Gastrocnemius medialis (tissue), 4 donors: ENCODE results near the gene EP300. TPM values are rescaled to one million over a fixed set of nuclear protein-coding genes. Genes with fewer than 3 reads are reported as not detected.

Experiments
- ATAC-seq, 2 donors: fragments of 150-250 bp; one replicate each; pipeline ENCODE4 v1.9.1; 2016
- DNase-seq, 2 donors: peaks; one replicate each; pipeline ENCODE4 v3.0.0-alpha.2; 2019
- H3K27ac ChIP-seq, 4 donors: fragments of 200-600 bp; sonication (generic); 1 replicate in 1 of 4; 2 replicates in 3 of 4; pipeline ENCODE4 v1.5.1; 2016 to 2018; ENCODE audit warnings: mild to moderate bottlenecking in 2 of 4, moderate library complexity in 1 of 4
- H3K27me3 ChIP-seq, 3 donors: fragments of 200-600 bp; sonication (generic) in 2 of 3; 1 replicate in 1 of 3; 2 replicates in 2 of 3; pipeline versions ENCODE4 v1.5.1 to v1.6.0; 2016 to 2019; ENCODE audit warnings: mild to moderate bottlenecking in 1 of 3, moderate library complexity in 1 of 3
- H3K36me3 ChIP-seq, 2 donors: fragments of 200-600 bp; sonication (generic) in 1 of 2; one replicate each; pipeline ENCODE4 v1.5.1; 2017 to 2018
- H3K4me1 ChIP-seq, 2 donors: fragments of 200-600 bp; sonication (generic) in 1 of 2; one replicate each; pipeline ENCODE4 v1.5.1; 2016 to 2017; ENCODE audit warnings: mild to moderate bottlenecking in 2 of 2
- H3K4me3 ChIP-seq, 4 donors: fragments of 200-600 bp; sonication (generic) in 3 of 4; 1 replicate in 1 of 4; 2 replicates in 3 of 4; pipeline ENCODE4 v1.5.1; 2016 to 2019; ENCODE audit warnings: mild to moderate bottlenecking in 2 of 4
- H3K9me3 ChIP-seq, 3 donors: fragments of 200-600 bp; sonication (generic) in 2 of 3; 1 replicate in 1 of 3; 2 replicates in 2 of 3; pipeline ENCODE4 v1.5.1; 2016 to 2019
- CTCF ChIP-seq, 5 experiments: fragments of 450-650 bp in 3 of 5; fragments of 200-600 bp in 2 of 5; sonication (generic) in 2 of 5; IDR thresholded peaks in 4 of 5; conservative IDR thresholded peaks in 1 of 5; 1 replicate in 4 of 5; 2 replicates in 1 of 5; pipeline ENCODE4 v1.5.1; 2016 to 2019; ENCODE audit warnings: antibody characterized with exemption in 5 of 5, mild to moderate bottlenecking in 3 of 5, moderate library complexity in 3 of 5
- POLR2A ChIP-seq, 2 donors: fragments of 450-650 bp; IDR thresholded peaks; one replicate each; pipeline ENCODE4 v1.6.1; 2017; ENCODE audit warnings: antibody characterized with exemption in 2 of 2, mild to moderate bottlenecking in 2 of 2, moderate library complexity in 2 of 2
- in situ Hi-C, 4 donors: fragments of 200-750 bp; cut with MboI; loops; one replicate each; pipeline versions ENCODE4 v1.15.0 to v1.8.0; 2017; ENCODE audit warnings: low sequenced_read_pairs in 4 of 4
- intact Hi-C: fragments of 100-400 bp; cut with DNase I; formaldehyde crosslinking; loops from one replicate; pipeline ENCODE4 v1.15.1; 2023; ENCODE audit warnings: low total_unique reads
- total RNA-seq, 4 donors: library from RNA; depleted of rRNA; stranded (reverse); fragments of >200 nt; gene quantifications; one replicate each; pipeline versions ENCODE4 v1.1.0 to v1.2.3, GENCODE V29; 2016

EP300 gene
- total RNA-seq, 4 donors from 2014 or later: 29.6 to 53.0 (median 38.0) TPM

- DNase-seq (peak in 1 of 2 donors; percentile 68), ATAC-seq (peak; percentile 45 to 72)
- H3K36me3 ChIP-seq: peaks cover 0 to 26% of the 10 kb centered on the region in 2 donors
- H3K9me3 ChIP-seq: no peaks in the 10 kb centered on the region
- intact Hi-C loops: loop anchor here (5.0 kb wide), 2 partner anchors 89 to 229 kb away; partner anchors contain the start of genes EP300 and RBX1
- in situ Hi-C loops: no loop called here
- peak overlapping the region; percentile 18 to 72 (median 67) for H3K27ac ChIP-seq
- H3K4me1 ChIP-seq: peaks cover 35% of the 10 kb centered on the region in 2 donors
- H3K27me3 ChIP-seq: no peaks in the 10 kb centered on the region
- no peak for TF ChIP-seq CTCF (IDR thresholded peaks at IDR 0.05 in 4 of 5, conservative IDR thresholded peaks at IDR 0.05 in 1 of 5)
- no peak for TF ChIP-seq POLR2A (IDR thresholded peaks at IDR 0.05)
- H3K4me3 ChIP-seq: no peak overlapping the region
Observed at GRCh38 chr22:41181349-41182241, 89.2 kb downstream of the EP300 start.

- in situ Hi-C loops: no loop called here
Observed at GRCh38 chr22:41184679-41185078, 92.3 kb downstream of the EP300 start.

GRCh38 chr22:41191467-41191866 lies 99.1 kb downstream of the EP300 start:
- DNase-seq (no peak), ATAC-seq (no peak)
- Histone ChIP-seq H3K27ac (no peak overlapping the region), H3K4me3 (no peak overlapping the region), H3K36me3 (no peaks in the 10 kb centered on the region), H3K27me3 (no peaks in the 10 kb centered on the region), H3K4me1 (no peaks in the 10 kb centered on the region), H3K9me3 (no peaks in the 10 kb centered on the region)
- in situ Hi-C loops: no loop called here
- TF ChIP-seq POLR2A (IDR thresholded peaks at IDR 0.05) (no peak), CTCF (IDR thresholded peaks at IDR 0.05 in 4 of 5, conservative IDR thresholded peaks at IDR 0.05 in 1 of 5) (no peak)
- intact Hi-C loops: no loop called here

More at GRCh38 chr22:41184679-41185078, 92.3 kb downstream of the EP300 start:
- Histone ChIP-seq H3K4me3 (no peak overlapping the region), H3K27ac (no peak overlapping the region), H3K36me3 (no peaks in the 10 kb centered on the region), H3K4me1 (peaks cover 11 to 22% of the 10 kb centered on the region in 2 donors), H3K27me3 (no peaks in the 10 kb centered on the region), H3K9me3 (no peaks in the 10 kb centered on the region)
- ATAC-seq (no peak), DNase-seq (no peak)
- intact Hi-C loops: loop anchor here (5.0 kb wide), 2 partner anchors 92 to 232 kb away; partner anchors contain the start of genes EP300 and RBX1
- no peak for TF ChIP-seq CTCF (IDR thresholded peaks at IDR 0.05 in 4 of 5, conservative IDR thresholded peaks at IDR 0.05 in 1 of 5)
- no peak for TF ChIP-seq POLR2A (IDR thresholded peaks at IDR 0.05)

GRCh38 chr22:41193829-41194228 lies 101.4 kb downstream of the EP300 start:
- Histone ChIP-seq H3K27me3 (no peaks in the 10 kb centered on the region), H3K9me3 (no peaks in the 10 kb centered on the region), H3K4me3 (no peak overlapping the region), H3K36me3 (no peaks in the 10 kb centered on the region), H3K27ac (no peak overlapping the region), H3K4me1 (peaks cover 8 to 9% of the 10 kb centered on the region in 2 donors)
- in situ Hi-C loops: no loop called here
- ATAC-seq: no peak
- DNase-seq: no peak
- no peak for TF ChIP-seq POLR2A (IDR thresholded peaks at IDR 0.05)
- TF ChIP-seq CTCF (IDR thresholded peaks at IDR 0.05 in 4 of 5, conservative IDR thresholded peaks at IDR 0.05 in 1 of 5): no peak
- intact Hi-C loops: no loop called here
